Measurements from ENCODE around the gene CDK5R1.

The CDK5R1 gene

DNA sequence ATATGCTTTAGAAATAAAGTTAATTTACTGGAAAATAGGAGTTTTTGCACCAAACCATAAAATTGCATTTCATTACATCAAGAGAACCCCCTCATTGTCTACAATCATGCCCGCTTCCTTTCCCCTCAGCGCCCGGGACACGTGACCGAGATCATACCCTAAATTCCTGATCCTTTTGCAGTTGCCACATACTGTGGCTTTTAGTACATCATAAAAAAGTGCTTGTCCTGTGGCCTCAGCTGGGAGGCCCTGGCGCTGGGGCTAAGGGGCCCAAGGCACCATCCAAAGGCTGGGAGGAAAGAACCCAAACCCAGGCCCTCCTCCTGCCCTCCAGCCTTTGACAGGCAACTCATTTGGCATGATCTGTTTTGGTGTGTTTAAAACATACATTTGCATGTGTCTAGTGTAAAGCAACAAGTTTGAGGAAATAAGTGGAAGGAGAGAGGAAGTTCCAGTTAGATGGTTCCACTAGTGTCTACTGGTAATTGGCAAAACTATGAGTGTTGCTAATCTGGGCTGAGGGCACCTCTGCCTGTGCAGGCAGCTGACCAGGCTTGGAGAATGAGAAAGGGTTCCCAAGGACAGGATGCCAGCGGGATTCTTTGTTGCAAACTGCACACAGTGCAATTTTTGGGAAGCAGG, 6.0 kb downstream of the CDK5R1 start:
- H3K27me3 ChIP-seq (ENCODE audit: control insufficient read depth, insufficient read depth, low read length): no peaks in the 10 kb centered on the region
- H3K4me3 ChIP-seq (ENCODE audit: low read depth, low read length): no peak overlapping the region
- H3K36me3 ChIP-seq (ENCODE audit: control insufficient read depth, insufficient read depth, low read length): peaks cover 22% of the 10 kb centered on the region
- no peak overlapping the region for H3K27ac ChIP-seq (ENCODE audit: low read depth, low read length)
- H3K9me3 ChIP-seq (ENCODE audit: control insufficient read depth, insufficient read depth, low read depth, low read length): no peaks in the 10 kb centered on the region
- H3K4me1 ChIP-seq (ENCODE audit: control insufficient read depth, insufficient read depth, low read length): peaks cover 39% of the 10 kb centered on the region
- H3K9ac ChIP-seq (ENCODE audit: low read length): no peak overlapping the region

DNA sequence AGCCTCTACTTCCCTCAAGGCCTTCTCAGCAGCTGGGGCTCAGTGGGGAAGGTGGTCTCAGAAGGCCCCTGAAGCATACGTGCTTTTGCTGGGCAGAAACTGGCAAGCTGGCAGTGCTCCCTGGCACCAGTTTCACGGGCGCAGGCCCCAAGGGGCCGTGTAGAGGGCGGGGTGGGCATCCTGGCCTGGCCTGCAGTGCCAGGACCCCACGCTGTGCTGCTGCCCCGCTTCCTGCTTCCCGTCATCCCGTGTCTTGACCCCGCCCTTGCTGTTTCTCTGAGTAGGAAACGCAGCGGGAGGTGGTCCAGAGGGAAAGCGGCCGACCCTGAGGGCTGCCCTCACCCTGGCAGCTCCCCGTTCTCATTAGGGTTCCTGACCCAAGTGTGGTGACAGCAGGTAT, 6.8 kb downstream of the CDK5R1 start:
- no peak overlapping the region for H3K9ac ChIP-seq (ENCODE audit: low read length)
- peaks cover 39% of the 10 kb centered on the region for H3K4me1 ChIP-seq (ENCODE audit: control insufficient read depth, insufficient read depth, low read length)
- H3K9me3 ChIP-seq (ENCODE audit: control insufficient read depth, insufficient read depth, low read depth, low read length): no peaks in the 10 kb centered on the region
- H3K4me3 ChIP-seq (ENCODE audit: low read depth, low read length): no peak overlapping the region
- H3K36me3 ChIP-seq (ENCODE audit: control insufficient read depth, insufficient read depth, low read length): peaks cover 22% of the 10 kb centered on the region
- H3K27ac ChIP-seq (ENCODE audit: low read depth, low read length): no peak overlapping the region
- no peaks in the 10 kb centered on the region for H3K27me3 ChIP-seq (ENCODE audit: control insufficient read depth, insufficient read depth, low read length)

DNA sequence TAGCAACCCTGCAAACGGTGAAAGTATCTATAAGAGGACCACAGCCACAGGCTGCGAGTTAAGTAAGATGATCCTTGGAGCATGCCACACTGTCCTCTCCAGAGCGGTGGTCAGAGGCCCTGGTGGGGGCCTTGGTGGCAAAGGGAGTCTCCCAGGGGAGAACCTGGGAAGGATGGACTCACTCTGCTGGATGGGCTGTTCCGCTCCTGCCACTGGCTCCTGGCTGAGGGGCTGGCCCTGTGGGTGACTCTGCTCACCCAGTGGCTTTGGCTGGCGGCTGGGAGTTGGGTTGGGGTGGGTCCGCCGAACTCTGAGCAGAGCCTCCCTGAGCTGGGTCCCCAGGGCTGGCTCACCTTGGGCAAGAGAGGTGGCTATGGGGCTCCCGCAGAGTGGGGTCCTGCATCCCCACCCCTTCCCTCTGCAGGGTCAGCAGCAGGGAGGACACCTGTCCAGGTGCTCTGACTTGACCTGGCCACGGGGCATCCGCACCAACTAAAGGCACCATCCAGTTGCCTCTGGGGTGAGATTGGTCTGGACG, 7.3 kb downstream of the CDK5R1 start:
- H3K9ac ChIP-seq (ENCODE audit: low read length): no peak overlapping the region
- no peak overlapping the region for H3K27ac ChIP-seq (ENCODE audit: low read depth, low read length)
- peaks cover 38% of the 10 kb centered on the region for H3K4me1 ChIP-seq (ENCODE audit: control insufficient read depth, insufficient read depth, low read length)
- H3K36me3 ChIP-seq (ENCODE audit: control insufficient read depth, insufficient read depth, low read length): peaks cover 20% of the 10 kb centered on the region
- no peaks in the 10 kb centered on the region for H3K9me3 ChIP-seq (ENCODE audit: control insufficient read depth, insufficient read depth, low read depth, low read length)
- no peak overlapping the region for H3K4me3 ChIP-seq (ENCODE audit: low read depth, low read length)
- H3K27me3 ChIP-seq (ENCODE audit: control insufficient read depth, insufficient read depth, low read length): no peaks in the 10 kb centered on the region

DNA sequence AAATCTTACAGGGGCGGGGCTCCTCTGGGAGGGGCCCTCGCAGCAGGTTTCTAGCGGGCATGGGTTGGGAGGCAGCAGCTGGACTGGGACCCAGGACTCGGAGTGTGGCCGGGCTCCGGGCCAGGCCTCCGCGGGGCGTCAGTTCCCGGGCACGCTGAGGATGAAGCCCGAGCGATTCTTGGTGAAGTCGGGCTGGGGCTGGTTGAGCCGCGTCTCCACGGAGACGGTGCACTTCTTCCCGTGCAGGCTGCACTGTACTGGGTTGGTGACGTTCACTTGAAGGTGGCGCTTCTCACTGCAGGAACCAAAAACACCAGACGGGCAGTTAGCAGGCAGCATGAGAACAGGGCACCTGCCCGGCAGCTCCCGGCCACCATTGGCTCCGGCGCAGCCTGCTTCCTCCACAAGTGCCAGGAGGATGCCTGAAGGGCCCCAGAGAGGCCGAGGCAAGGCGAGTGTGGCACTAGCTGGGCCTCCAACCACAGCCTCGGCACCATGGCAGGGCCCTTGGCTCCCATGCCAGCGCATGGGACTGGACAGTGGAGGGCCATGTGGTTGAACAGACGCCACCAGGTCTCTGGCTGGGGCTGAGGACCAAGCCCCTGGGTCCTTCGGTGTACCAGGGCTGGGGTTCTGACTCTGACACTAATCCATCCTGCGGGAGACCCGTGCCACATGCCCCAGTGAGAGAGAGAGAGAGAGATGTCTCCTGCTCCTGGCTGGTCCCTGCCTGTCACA, 8.0 kb downstream of the CDK5R1 start:
- no peaks in the 10 kb centered on the region for H3K9me3 ChIP-seq (ENCODE audit: control insufficient read depth, insufficient read depth, low read depth, low read length)
- 0 out of 2 replicates have a peak, but pooled peaks cover 13% of the 10 kb centered on the region for H3K36me3 ChIP-seq (ENCODE audit: control insufficient read depth, insufficient read depth, low read length)
- no peaks in the 10 kb centered on the region for H3K27me3 ChIP-seq (ENCODE audit: control insufficient read depth, insufficient read depth, low read length)
- H3K27ac ChIP-seq (ENCODE audit: low read depth, low read length): no peak overlapping the region
- no peak overlapping the region for H3K4me3 ChIP-seq (ENCODE audit: low read depth, low read length)
- peaks cover 31% of the 10 kb centered on the region for H3K4me1 ChIP-seq (ENCODE audit: control insufficient read depth, insufficient read depth, low read length)
- no peak overlapping the region for H3K9ac ChIP-seq (ENCODE audit: low read length)

DNA sequence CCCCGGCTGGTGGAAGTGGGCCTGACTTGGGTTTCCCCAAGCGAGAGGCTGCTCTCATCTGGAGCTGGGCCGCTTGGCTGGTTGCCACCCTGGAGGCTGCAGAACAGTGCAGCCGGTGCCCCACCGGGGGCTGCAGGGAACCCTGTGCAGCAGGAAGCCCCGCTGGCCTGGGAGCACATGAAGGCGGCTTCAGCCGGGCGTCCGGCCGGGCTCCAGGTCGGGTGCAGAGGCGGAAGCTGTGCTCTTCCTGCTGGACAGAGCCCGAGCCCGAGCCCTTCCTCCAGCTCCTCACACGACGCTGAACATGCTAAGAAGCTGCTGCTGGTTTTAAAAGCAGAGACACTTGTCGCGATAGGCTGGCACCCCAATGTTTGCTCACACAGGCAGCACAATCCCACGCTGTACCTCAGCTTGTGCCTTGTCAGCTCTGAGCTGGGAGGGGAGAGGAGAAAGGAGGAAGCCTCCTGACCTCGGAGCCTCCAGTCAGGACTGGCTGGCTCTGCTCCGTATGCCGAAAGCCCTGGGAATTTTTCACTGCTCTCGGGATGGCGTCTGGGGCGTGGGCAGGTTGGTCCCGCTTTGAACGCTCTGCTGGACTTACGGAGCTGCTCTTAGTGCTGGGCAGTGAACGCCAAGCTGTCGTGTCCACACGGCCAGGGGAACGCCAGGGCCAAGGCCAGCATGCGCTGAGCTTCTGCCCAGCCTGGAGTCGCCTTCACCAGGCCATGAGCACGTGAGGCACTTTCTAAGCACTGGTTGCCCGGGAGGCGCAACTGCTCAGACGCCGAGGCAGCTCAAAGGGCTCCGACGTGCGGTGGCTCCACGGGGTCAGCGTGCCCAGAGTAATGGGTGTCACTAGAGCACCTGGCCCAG, 8.8 kb downstream of the CDK5R1 start:
- Histone ChIP-seq H3K36me3 (ENCODE audit: control insufficient read depth, insufficient read depth, low read length) (0 out of 2 replicates have a peak, but pooled peaks cover 4% of the 10 kb centered on the region), H3K4me3 (ENCODE audit: low read depth, low read length) (no peak overlapping the region), H3K9me3 (ENCODE audit: control insufficient read depth, insufficient read depth, low read depth, low read length) (no peaks in the 10 kb centered on the region), H3K9ac (ENCODE audit: low read length) (no peak overlapping the region), H3K27me3 (ENCODE audit: control insufficient read depth, insufficient read depth, low read length) (no peaks in the 10 kb centered on the region), H3K4me1 (ENCODE audit: control insufficient read depth, insufficient read depth, low read length) (peaks cover 25% of the 10 kb centered on the region), H3K27ac (ENCODE audit: low read depth, low read length) (no peak overlapping the region)

DNA sequence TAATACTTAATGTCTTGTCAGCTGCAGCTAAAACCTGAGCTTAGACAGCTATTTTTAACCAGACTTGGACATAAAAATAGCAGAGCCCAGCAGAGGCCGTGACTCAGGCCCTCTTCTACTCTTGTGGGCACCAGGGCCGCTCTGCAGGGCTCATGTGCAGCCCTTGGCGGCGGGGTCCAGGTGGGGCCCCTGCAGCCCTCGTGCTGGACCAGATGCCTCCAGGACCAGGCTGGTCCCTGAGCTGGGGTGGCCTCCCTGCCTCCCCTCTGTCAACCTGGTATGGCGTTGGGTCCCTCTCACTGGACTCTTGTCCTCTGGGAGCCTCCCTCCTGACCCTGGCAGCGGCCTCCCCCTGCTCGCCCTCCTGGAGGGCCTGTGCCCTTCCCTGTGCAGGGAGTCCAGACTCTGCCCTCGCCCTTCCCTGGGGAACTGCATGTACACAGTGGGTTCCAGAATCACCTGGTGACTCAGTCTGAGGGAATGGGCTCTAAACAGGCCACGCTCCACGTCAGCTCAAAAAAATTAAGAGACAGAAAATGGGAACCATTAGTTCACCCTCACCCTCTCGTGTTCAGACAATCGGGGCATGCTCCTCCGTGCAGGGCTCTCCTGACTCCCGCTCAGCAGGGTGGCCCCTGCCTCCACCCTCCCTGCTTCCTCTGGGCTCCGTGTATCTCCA, 9.7 kb downstream of the CDK5R1 start:
- Histone ChIP-seq H3K27ac (ENCODE audit: low read depth, low read length) (no peak overlapping the region), H3K4me3 (ENCODE audit: low read depth, low read length) (no peak overlapping the region), H3K36me3 (ENCODE audit: control insufficient read depth, insufficient read depth, low read length) (no peaks in the 10 kb centered on the region), H3K9me3 (ENCODE audit: control insufficient read depth, insufficient read depth, low read depth, low read length) (no peaks in the 10 kb centered on the region), H3K9ac (ENCODE audit: low read length) (no peak overlapping the region), H3K27me3 (ENCODE audit: control insufficient read depth, insufficient read depth, low read length) (no peaks in the 10 kb centered on the region), H3K4me1 (ENCODE audit: control insufficient read depth, insufficient read depth, low read length) (peaks cover 21% of the 10 kb centered on the region)

DNA sequence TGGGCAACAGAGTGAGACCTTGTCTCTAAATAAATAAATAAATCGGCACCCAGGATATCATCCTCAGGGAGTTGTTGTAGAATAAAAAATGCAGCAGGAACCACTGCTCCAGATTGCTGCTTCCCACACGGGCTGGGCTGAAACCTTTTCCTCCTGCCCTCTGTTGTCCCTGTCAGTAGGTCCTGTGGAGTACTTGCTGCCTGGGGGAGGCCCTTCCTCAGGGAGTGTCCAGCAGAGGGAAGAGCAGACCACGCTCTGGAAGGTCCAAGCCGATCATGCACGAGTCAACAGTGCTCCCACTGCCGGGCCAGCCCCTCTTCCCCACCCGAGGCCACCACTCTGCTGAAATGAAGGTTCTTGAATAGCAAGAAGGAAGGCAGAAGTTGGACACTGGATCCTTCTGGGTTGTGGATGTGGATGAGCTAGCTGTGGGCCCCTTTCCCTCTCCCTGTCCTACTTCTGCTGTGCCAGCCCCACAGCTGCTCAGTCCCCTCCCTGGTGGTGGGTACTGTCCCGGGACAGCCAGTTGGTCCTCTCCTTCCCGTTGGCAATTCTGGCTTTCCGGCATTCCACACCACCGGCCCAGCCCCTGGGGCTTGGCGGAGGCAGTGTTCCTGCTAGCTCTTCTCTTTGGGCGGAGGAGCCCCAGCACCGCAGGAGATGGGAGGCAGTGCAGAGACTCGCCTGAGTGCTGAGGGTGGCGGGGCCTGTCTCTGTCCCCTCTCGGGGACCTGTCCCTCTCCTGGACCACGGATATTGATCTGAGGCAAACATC, 10.8 kb downstream of the CDK5R1 start:
- Histone ChIP-seq H3K4me1 (ENCODE audit: control insufficient read depth, insufficient read depth, low read length) (peaks cover 13% of the 10 kb centered on the region), H3K27ac (ENCODE audit: low read depth, low read length) (no peak overlapping the region), H3K27me3 (ENCODE audit: control insufficient read depth, insufficient read depth, low read length) (no peaks in the 10 kb centered on the region), H3K36me3 (ENCODE audit: control insufficient read depth, insufficient read depth, low read length) (no peaks in the 10 kb centered on the region), H3K9ac (ENCODE audit: low read length) (no peak overlapping the region), H3K4me3 (ENCODE audit: low read depth, low read length) (no peak overlapping the region), H3K9me3 (ENCODE audit: control insufficient read depth, insufficient read depth, low read depth, low read length) (no peaks in the 10 kb centered on the region)

DNA sequence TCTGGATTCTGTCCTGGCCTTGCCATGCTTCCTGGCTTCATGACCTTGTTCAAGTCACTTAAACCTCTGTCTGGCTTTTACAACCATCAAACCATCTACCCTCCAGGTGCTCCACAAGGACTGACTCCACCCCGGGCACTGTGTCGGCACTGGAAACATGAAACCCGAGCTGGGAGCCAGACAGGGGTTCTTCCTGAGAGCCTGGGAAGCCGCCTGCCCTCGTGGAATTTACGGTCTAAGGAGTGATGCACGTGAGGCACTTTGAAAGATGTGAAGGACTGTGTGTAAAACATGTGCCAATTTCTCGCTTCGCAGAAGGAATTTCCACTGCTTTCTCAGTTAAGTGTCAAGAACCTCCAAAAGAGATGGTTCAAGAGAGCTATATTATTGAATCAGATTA, 11.6 kb downstream of the CDK5R1 start:
- peaks cover 13% of the 10 kb centered on the region for H3K4me1 ChIP-seq (ENCODE audit: control insufficient read depth, insufficient read depth, low read length)
- H3K27ac ChIP-seq (ENCODE audit: low read depth, low read length): no peak overlapping the region

DNA sequence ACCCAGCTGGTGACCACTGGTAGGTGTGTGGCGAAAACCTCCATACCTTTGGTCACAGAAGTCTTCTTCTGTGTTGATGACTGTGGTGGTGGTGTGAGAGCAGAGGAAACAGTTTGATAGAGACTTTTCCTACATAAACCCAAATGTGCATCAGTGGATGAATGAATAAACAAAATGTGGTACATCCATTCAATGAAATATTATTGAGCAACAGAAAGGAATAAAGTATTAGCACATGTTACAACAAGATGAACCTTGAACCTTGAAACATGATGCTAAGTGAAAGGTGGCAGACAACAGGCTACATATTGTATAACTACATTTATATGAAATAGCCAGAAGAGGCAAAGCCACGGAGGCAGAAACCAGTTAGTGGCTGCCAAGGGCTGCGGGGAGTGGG, 15.2 kb downstream of the CDK5R1 start:
- Histone ChIP-seq H3K9me3 (ENCODE audit: control insufficient read depth, insufficient read depth, low read depth, low read length) (no peaks in the 10 kb centered on the region), H3K27me3 (ENCODE audit: control insufficient read depth, insufficient read depth, low read length) (no peaks in the 10 kb centered on the region), H3K9ac (ENCODE audit: low read length) (no peak overlapping the region), H3K36me3 (ENCODE audit: control insufficient read depth, insufficient read depth, low read length) (no peaks in the 10 kb centered on the region), H3K4me1 (ENCODE audit: control insufficient read depth, insufficient read depth, low read length) (peaks cover 20% of the 10 kb centered on the region), H3K27ac (ENCODE audit: low read depth, low read length) (no peak overlapping the region), H3K4me3 (ENCODE audit: low read depth, low read length) (no peak overlapping the region)

More for the DNA sequence above, 11.6 kb downstream of the CDK5R1 start:
- Histone ChIP-seq H3K27me3 (ENCODE audit: control insufficient read depth, insufficient read depth, low read length) (no peaks in the 10 kb centered on the region), H3K9ac (ENCODE audit: low read length) (no peak overlapping the region), H3K4me3 (ENCODE audit: low read depth, low read length) (no peak overlapping the region), H3K9me3 (ENCODE audit: control insufficient read depth, insufficient read depth, low read depth, low read length) (no peaks in the 10 kb centered on the region), H3K36me3 (ENCODE audit: control insufficient read depth, insufficient read depth, low read length) (no peaks in the 10 kb centered on the region)

DNA sequence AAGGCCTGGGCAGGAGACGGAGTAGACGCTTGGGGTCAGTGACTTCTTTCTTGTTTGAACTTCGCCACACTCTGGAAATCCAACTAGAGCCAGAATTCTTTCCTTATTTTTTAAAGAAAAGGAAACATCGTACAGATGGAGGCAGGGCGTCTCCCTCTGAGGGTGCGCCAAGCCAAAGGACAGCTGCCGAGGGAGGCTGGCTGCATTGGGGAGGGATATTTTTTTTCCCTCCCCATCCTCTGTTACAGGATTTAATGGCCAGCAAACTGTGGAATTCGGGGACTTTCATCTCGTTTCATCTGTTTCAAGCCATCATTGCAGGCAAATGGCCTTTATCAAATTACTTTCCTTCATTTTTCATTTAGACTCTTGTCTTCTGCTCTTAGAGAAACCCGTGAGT, 15.9 kb downstream of the CDK5R1 start:
- Histone ChIP-seq H3K9me3 (ENCODE audit: control insufficient read depth, insufficient read depth, low read depth, low read length) (no peaks in the 10 kb centered on the region), H3K4me3 (ENCODE audit: low read depth, low read length) (no peak overlapping the region), H3K36me3 (ENCODE audit: control insufficient read depth, insufficient read depth, low read length) (no peaks in the 10 kb centered on the region), H3K4me1 (ENCODE audit: control insufficient read depth, insufficient read depth, low read length) (peaks cover 17% of the 10 kb centered on the region), H3K9ac (ENCODE audit: low read length) (no peak overlapping the region), H3K27ac (ENCODE audit: low read depth, low read length) (no peak overlapping the region), H3K27me3 (ENCODE audit: control insufficient read depth, insufficient read depth, low read length) (no peaks in the 10 kb centered on the region)
